GM18868 (cell line): ENCODE data around the gene SRPRB.

ENCODE experiments used
- ATAC-seq: cut with Tn5 transposase; IDR thresholded peaks from one replicate; pipeline ENCODE4 v1.9.1; 2021; ENCODE audit warnings: mild to moderate bottlenecking, moderate library complexity; ENCODE audit not compliant: unreplicated experiment

The SRPRB gene

GRCh38 chr3:133825969-133826727, 20.5 kb downstream of the SRPRB start:
- ATAC-seq, result no peak

GRCh38 chr3:133827136-133827535, 21.5 kb downstream of the SRPRB start:
- no peak for ATAC-seq

GRCh38 chr3:133827684-133828083, 22.1 kb downstream of the SRPRB start:
- ATAC-seq, result no peak

- ATAC-seq, result no peak
These were observed 23.1 kb downstream of the SRPRB start for GRCh38 chr3:133828576-133829309.

- no peak for ATAC-seq
These were observed 23.7 kb downstream of the SRPRB start for GRCh38 chr3:133829310-133829707.

- no peak for ATAC-seq
These were observed 24.5 kb downstream of the SRPRB start for GRCh38 chr3:133830071-133830470.

GRCh38 chr3:133831966-133832801, 26.6 kb downstream of the SRPRB start:
- peak; percentile 58 for ATAC-seq

GRCh38 chr3:133832802-133833144, 27.2 kb downstream of the SRPRB start:
- ATAC-seq, result no peak

- no peak for ATAC-seq
These were observed 27.7 kb downstream of the SRPRB start for GRCh38 chr3:133833267-133833666.

GRCh38 chr3:133833880-133834620, 28.4 kb downstream of the SRPRB start:
- no peak for ATAC-seq

GRCh38 chr3:133834621-133835417, 29.2 kb downstream of the SRPRB start:
- ATAC-seq, result no peak

GRCh38 chr3:133835418-133835743, 29.8 kb downstream of the SRPRB start:
- no peak for ATAC-seq

GRCh38 chr3:133835961-133836360, 30.3 kb downstream of the SRPRB start:
- ATAC-seq, result no peak

GRCh38 chr3:133836497-133837158, 31.0 kb downstream of the SRPRB start:
- ATAC-seq, result no peak

- ATAC-seq, result no peak
These were observed 32.1 kb downstream of the SRPRB start for GRCh38 chr3:133837487-133838295.

- ATAC-seq, result no peak
These were observed 32.7 kb downstream of the SRPRB start for GRCh38 chr3:133838296-133838789.

- ATAC-seq, result no peak
These were observed 33.5 kb downstream of the SRPRB start for GRCh38 chr3:133838916-133839800.
